Activated CD8-positive, alpha-beta memory T cell treated with anti-CD3 and anti-CD28 coated beads for 36 hours (primary cell): ENCODE measurements around the gene PLEK. TPM values are rescaled to one million over a fixed set of nuclear protein-coding genes. Genes with fewer than 3 reads are reported as not detected.

Experiments used
- total RNA-seq, 2 experiments: library from RNA; stranded (reverse); gene quantifications; one replicate each; pipeline ENCODE4 v1.2.3, GENCODE V29; 2021

Gene PLEK
- total RNA-seq, 2 experiments from 2014 or later: 19.9 to 20.0 TPM

Other genes with a start within 250 kb of the PLEK start
- 10 to 100 TPM; 36.0 to 37.8 TPM for gene PNO1, start 207.4 kb upstream of the PLEK start, total RNA-seq
- 10 to 100 TPM; 84.6 to 86.8 TPM for gene PPP3R1, start 112.8 kb upstream of the PLEK start, total RNA-seq
- gene CNRIP1, start 45.3 kb upstream of the PLEK start, total RNA-seq: not detected
- gene FBXO48, start 102.0 kb downstream of the PLEK start, total RNA-seq: 1 to 10 TPM; 1.4 to 1.5 TPM
- 1 to 10 TPM; 2.7 to 2.8 TPM for gene APLF, start 102.3 kb downstream of the PLEK start, total RNA-seq